Naive thymus-derived CD4-positive, alpha-beta T cell (primary cell): ENCODE results near the gene ADAMTS6. TPM values are rescaled to one million over a fixed set of nuclear protein-coding genes. Genes with fewer than 3 reads are reported as not detected.

ENCODE experiments used
- ATAC-seq: fragments of 150-1000 bp; cut with Tn5 transposase; 2 replicates; pipeline ENCODE4 v1.10.0; 2021; ENCODE audit warnings: mild to moderate bottlenecking, moderate library complexity
- CTCF ChIA-PET: fragments of 350-600 bp; sonication (Branson Sonifier 250); formaldehyde crosslinking; loops from one replicate; lab custom pipeline; 2021; ENCODE audit warnings: antibody characterized with exemption; lab: Charles Lee
- POLR2A ChIA-PET: fragments of 350-600 bp; sonication (Branson Sonifier 250); formaldehyde crosslinking; loops from one replicate; lab custom pipeline; 2021; ENCODE audit warnings: antibody characterized with exemption, inconsistent platforms; lab: Charles Lee
- DNase-seq, 9 donors: peaks; one replicate each; pipeline versions ENCODE4 v3.0.0 to v3.0.0-alpha.2; 2020 to 2022; ENCODE audit warnings: mixed read lengths in 1 of 9
- H3K27ac ChIP-seq: one replicate; pipeline ENCODE4 v1.7.0; 2013; ENCODE audit warnings: mild to moderate bottlenecking, low read depth, low read length, moderate library complexity
- H3K27me3 ChIP-seq, 2 donors: one replicate each; pipeline ENCODE4 v1.7.0; 2013; ENCODE audit warnings: low read length in 2 of 2, mild to moderate bottlenecking in 2 of 2, moderate library complexity in 2 of 2; ENCODE audit not compliant: control insufficient read depth in 2 of 2, insufficient read depth in 2 of 2
- H3K36me3 ChIP-seq, 3 experiments: 1 replicate in 2 of 3; 2 replicates in 1 of 3; pipeline ENCODE4 v1.7.0; 2013; ENCODE audit warnings: low read length in 3 of 3, mild to moderate bottlenecking in 3 of 3, moderate library complexity in 1 of 3; ENCODE audit not compliant: insufficient read depth in 3 of 3, control insufficient read depth in 2 of 3
- H3K4me1 ChIP-seq, 2 donors: one replicate each; pipeline ENCODE4 v1.7.0; 2013; ENCODE audit warnings: low read length in 2 of 2, mild to moderate bottlenecking in 2 of 2, moderate library complexity in 1 of 2; ENCODE audit not compliant: control insufficient read depth in 2 of 2, insufficient read depth in 2 of 2
- H3K4me3 ChIP-seq: 2 replicates; pipeline ENCODE4 v1.7.0; 2013; ENCODE audit warnings: mild to moderate bottlenecking, low read length
- H3K9me3 ChIP-seq, 3 experiments: 1 replicate in 2 of 3; 2 replicates in 1 of 3; pipeline ENCODE4 v1.7.0; 2013; ENCODE audit warnings: low read length in 3 of 3; ENCODE audit not compliant: control insufficient read depth in 2 of 3
- H3K27ac Mint-ChIP-seq, 9 donors: one replicate each; pipeline ENCODE4 v1.8.0; 2020 to 2022; ENCODE audit warnings: mixed read lengths in 9 of 9, mild to moderate bottlenecking in 8 of 9, moderate library complexity in 5 of 9, inconsistent platforms in 2 of 9
- H3K27me3 Mint-ChIP-seq, 5 donors: one replicate each; pipeline ENCODE4 v1.8.0; 2021 to 2022; ENCODE audit warnings: mixed read lengths in 5 of 5, mild to moderate bottlenecking in 1 of 5
- H3K36me3 Mint-ChIP-seq, 5 donors: one replicate each; pipeline ENCODE4 v1.8.0; 2020 to 2022; ENCODE audit warnings: mixed read lengths in 5 of 5, mild to moderate bottlenecking in 3 of 5, inconsistent platforms in 1 of 5
- H3K4me1 Mint-ChIP-seq, 7 donors: one replicate each; pipeline ENCODE4 v1.8.0; 2020 to 2022; ENCODE audit warnings: mixed read lengths in 7 of 7, mild to moderate bottlenecking in 3 of 7, inconsistent platforms in 1 of 7
- H3K4me3 Mint-ChIP-seq, 10 donors: one replicate each; pipeline ENCODE4 v1.8.0; 2020 to 2022; ENCODE audit warnings: mild to moderate bottlenecking in 10 of 10, mixed read lengths in 10 of 10, moderate library complexity in 6 of 10, inconsistent platforms in 2 of 10
- H3K9me3 Mint-ChIP-seq, 11 donors: one replicate each; pipeline ENCODE4 v1.8.0; 2020 to 2022; ENCODE audit warnings: mixed read lengths in 11 of 11, mild to moderate bottlenecking in 4 of 11, inconsistent platforms in 1 of 11, moderate library complexity in 1 of 11
- intact Hi-C, 2 donors: fragments of 100-400 bp; cut with micrococcal nuclease; formaldehyde crosslinking; loops; one replicate each; pipeline ENCODE4 v1.15.1; 2023
- polyA plus RNA-seq, 2 donors: library from polyadenylated mRNA; unstranded; fragments of 300-500 nt; fragmentation: Illumina TruSeq; gene quantifications; one replicate each; pipeline ENCODE4 v1.2.3, GENCODE V29; 2021
- total RNA-seq, 6 experiments: library from RNA in 5 of 6; stranded (reverse) in 5 of 6; gene quantifications; 1 replicate in 5 of 6; 2 replicates in 1 of 6; pipeline ENCODE4 v1.2.3 and lab custom pipeline; 2021 to 2026

The ADAMTS6 gene
- total and polyA plus RNA-seq, 7 experiments from 2014 or later, result 0.14 to 4.5 (median 2.6) TPM

- no peaks in the 10 kb centered on the region for H3K4me1 Mint-ChIP-seq
- H3K36me3 ChIP-seq, result no peaks in the 10 kb centered on the region
- H3K9me3 ChIP-seq, result no peaks in the 10 kb centered on the region
- intact Hi-C loops, result no loop called here
- no peak overlapping the region for H3K27ac ChIP-seq
- no peak for DNase-seq
- ChIA-PET POLR2A (no interaction called here), CTCF (no interaction called here)
- no peak for ATAC-seq
- no peaks in the 10 kb centered on the region for H3K27me3 Mint-ChIP-seq
- H3K4me1 ChIP-seq, result no peaks in the 10 kb centered on the region
- H3K36me3 Mint-ChIP-seq, result peaks cover 0 to 1% (median 0%) of the 10 kb centered on the region in 5 donors
- no peak overlapping the region for H3K4me3 ChIP-seq
- peaks cover 0 to 1% (median 0%) of the 10 kb centered on the region in 11 donors for H3K9me3 Mint-ChIP-seq
- H3K4me3 Mint-ChIP-seq, result no peak overlapping the region
- no peaks in the 10 kb centered on the region for H3K27me3 ChIP-seq
- H3K27ac Mint-ChIP-seq, result no peak overlapping the region
These were observed 217.3 kb downstream of the ADAMTS6 start for GRCh38 chr5:65264420-65264819.

GRCh38 chr5:65263321-65263720 is 218.4 kb downstream of the ADAMTS6 start:
- H3K27me3 Mint-ChIP-seq, result no peaks in the 10 kb centered on the region
- intact Hi-C loops, result no loop called here
- ChIA-PET CTCF (no interaction called here), POLR2A (no interaction called here)
- Histone ChIP-seq H3K36me3 (no peaks in the 10 kb centered on the region), H3K4me3 (no peak overlapping the region), H3K27ac (no peak overlapping the region), H3K27me3 (no peaks in the 10 kb centered on the region), H3K9me3 (no peaks in the 10 kb centered on the region), H3K4me1 (no peaks in the 10 kb centered on the region)
- H3K36me3 Mint-ChIP-seq, result peaks cover 0 to 4% (median 0%) of the 10 kb centered on the region in 5 donors
- H3K27ac Mint-ChIP-seq, result no peak overlapping the region
- no peak for ATAC-seq
- no peaks in the 10 kb centered on the region for H3K4me1 Mint-ChIP-seq
- H3K4me3 Mint-ChIP-seq, result no peak overlapping the region
- H3K9me3 Mint-ChIP-seq, result peaks cover 0 to 3% (median 0%) of the 10 kb centered on the region in 11 donors
- DNase-seq, result no peak

GRCh38 chr5:65262649-65263059 is 219.1 kb downstream of the ADAMTS6 start:
- Histone ChIP-seq H3K4me3 (no peak overlapping the region), H3K9me3 (no peaks in the 10 kb centered on the region), H3K27me3 (no peaks in the 10 kb centered on the region), H3K27ac (no peak overlapping the region), H3K36me3 (no peaks in the 10 kb centered on the region), H3K4me1 (no peaks in the 10 kb centered on the region)
- intact Hi-C loops, result no loop called here
- POLR2A ChIA-PET, result no interaction called here
- Mint-ChIP-seq H3K4me1 (no peaks in the 10 kb centered on the region), H3K4me3 (no peak overlapping the region), H3K9me3 (peaks cover 0 to 7% (median 0%) of the 10 kb centered on the region in 11 donors), H3K36me3 (peaks cover 0 to 4% (median 0%) of the 10 kb centered on the region in 5 donors), H3K27ac (no peak overlapping the region), H3K27me3 (no peaks in the 10 kb centered on the region)
- DNase-seq (no peak), ATAC-seq (no peak)
- CTCF ChIA-PET, result no interaction called here

- no peaks in the 10 kb centered on the region for H3K27me3 ChIP-seq
- intact Hi-C loops, result no loop called here
- DNase-seq, result no peak
- Mint-ChIP-seq H3K27me3 (no peaks in the 10 kb centered on the region), H3K9me3 (peaks cover 0 to 7% (median 0%) of the 10 kb centered on the region in 11 donors), H3K36me3 (peaks cover 0 to 4% (median 0%) of the 10 kb centered on the region in 5 donors), H3K4me1 (no peaks in the 10 kb centered on the region), H3K27ac (no peak overlapping the region), H3K4me3 (no peak overlapping the region)
- no peaks in the 10 kb centered on the region for H3K4me1 ChIP-seq
- CTCF ChIA-PET, result no interaction called here
- no peaks in the 10 kb centered on the region for H3K36me3 ChIP-seq
- H3K4me3 ChIP-seq, result no peak overlapping the region
- POLR2A ChIA-PET, result no interaction called here
- no peak overlapping the region for H3K27ac ChIP-seq
- ATAC-seq, result no peak
- H3K9me3 ChIP-seq, result no peaks in the 10 kb centered on the region
These were observed 219.6 kb downstream of the ADAMTS6 start for GRCh38 chr5:65262096-65262495.

- ATAC-seq, result no peak
- H3K27ac Mint-ChIP-seq, result no peak overlapping the region
- Histone ChIP-seq H3K4me3 (no peak overlapping the region), H3K9me3 (no peaks in the 10 kb centered on the region), H3K27me3 (no peaks in the 10 kb centered on the region), H3K27ac (no peak overlapping the region), H3K4me1 (no peaks in the 10 kb centered on the region), H3K36me3 (no peaks in the 10 kb centered on the region)
- H3K36me3 Mint-ChIP-seq, result peaks cover 0 to 4% (median 0%) of the 10 kb centered on the region in 5 donors
- intact Hi-C loops, result no loop called here
- H3K27me3 Mint-ChIP-seq, result no peaks in the 10 kb centered on the region
- H3K4me1 Mint-ChIP-seq, result no peaks in the 10 kb centered on the region
- H3K9me3 Mint-ChIP-seq, result peaks cover 0 to 7% (median 0%) of the 10 kb centered on the region in 11 donors
- ChIA-PET CTCF (no interaction called here), POLR2A (no interaction called here)
- H3K4me3 Mint-ChIP-seq, result no peak overlapping the region
- DNase-seq, result no peak
These were observed 220.2 kb downstream of the ADAMTS6 start for GRCh38 chr5:65261499-65261898.

GRCh38 chr5:65255294-65255693 is 226.4 kb downstream of the ADAMTS6 start:
- Mint-ChIP-seq H3K4me3 (no peak overlapping the region), H3K27ac (no peak overlapping the region), H3K36me3 (peaks cover 0 to 4% (median 0%) of the 10 kb centered on the region in 5 donors), H3K27me3 (no peaks in the 10 kb centered on the region), H3K9me3 (peaks cover 0 to 7% (median 0%) of the 10 kb centered on the region in 11 donors), H3K4me1 (no peaks in the 10 kb centered on the region)
- DNase-seq, result no peak
- no peaks in the 10 kb centered on the region for H3K36me3 ChIP-seq
- no peak for ATAC-seq
- H3K27me3 ChIP-seq, result no peaks in the 10 kb centered on the region
- intact Hi-C loops, result no loop called here
- H3K4me1 ChIP-seq, result no peaks in the 10 kb centered on the region
- POLR2A ChIA-PET, result no interaction called here
- CTCF ChIA-PET, result no interaction called here
- H3K9me3 ChIP-seq, result no peaks in the 10 kb centered on the region
- no peak overlapping the region for H3K27ac ChIP-seq
- H3K4me3 ChIP-seq, result no peak overlapping the region

- no peak overlapping the region for H3K4me3 Mint-ChIP-seq
- ATAC-seq, result no peak
- no peaks in the 10 kb centered on the region for H3K27me3 ChIP-seq
- POLR2A ChIA-PET, result no interaction called here
- H3K4me1 ChIP-seq, result no peaks in the 10 kb centered on the region
- no peak for DNase-seq
- no peak overlapping the region for H3K27ac ChIP-seq
- no peak overlapping the region for H3K4me3 ChIP-seq
- H3K36me3 Mint-ChIP-seq, result no peaks in the 10 kb centered on the region
- intact Hi-C loops, result no loop called here
- H3K27me3 Mint-ChIP-seq, result no peaks in the 10 kb centered on the region
- no peaks in the 10 kb centered on the region for H3K9me3 ChIP-seq
- H3K36me3 ChIP-seq, result no peaks in the 10 kb centered on the region
- CTCF ChIA-PET, result no interaction called here
- no peak overlapping the region for H3K27ac Mint-ChIP-seq
- no peaks in the 10 kb centered on the region for H3K4me1 Mint-ChIP-seq
- H3K9me3 Mint-ChIP-seq, result peaks cover 0 to 1% (median 0%) of the 10 kb centered on the region in 11 donors
These were observed 228.7 kb downstream of the ADAMTS6 start for GRCh38 chr5:65252977-65253376.
